T-helper 9 cell (primary cell): Measurements from ENCODE around the gene TPST1.
"Not testable (repeated sequence)": the region's sequence is repeated elsewhere in the genome, so short reads cannot be mapped to it uniquely, and the experiment has no call there.

ENCODE experiments used
- DNase-seq: peaks from one replicate; pipeline ENCODE4 v3.0.0-alpha.2; 2020

The TPST1 gene

DNA sequence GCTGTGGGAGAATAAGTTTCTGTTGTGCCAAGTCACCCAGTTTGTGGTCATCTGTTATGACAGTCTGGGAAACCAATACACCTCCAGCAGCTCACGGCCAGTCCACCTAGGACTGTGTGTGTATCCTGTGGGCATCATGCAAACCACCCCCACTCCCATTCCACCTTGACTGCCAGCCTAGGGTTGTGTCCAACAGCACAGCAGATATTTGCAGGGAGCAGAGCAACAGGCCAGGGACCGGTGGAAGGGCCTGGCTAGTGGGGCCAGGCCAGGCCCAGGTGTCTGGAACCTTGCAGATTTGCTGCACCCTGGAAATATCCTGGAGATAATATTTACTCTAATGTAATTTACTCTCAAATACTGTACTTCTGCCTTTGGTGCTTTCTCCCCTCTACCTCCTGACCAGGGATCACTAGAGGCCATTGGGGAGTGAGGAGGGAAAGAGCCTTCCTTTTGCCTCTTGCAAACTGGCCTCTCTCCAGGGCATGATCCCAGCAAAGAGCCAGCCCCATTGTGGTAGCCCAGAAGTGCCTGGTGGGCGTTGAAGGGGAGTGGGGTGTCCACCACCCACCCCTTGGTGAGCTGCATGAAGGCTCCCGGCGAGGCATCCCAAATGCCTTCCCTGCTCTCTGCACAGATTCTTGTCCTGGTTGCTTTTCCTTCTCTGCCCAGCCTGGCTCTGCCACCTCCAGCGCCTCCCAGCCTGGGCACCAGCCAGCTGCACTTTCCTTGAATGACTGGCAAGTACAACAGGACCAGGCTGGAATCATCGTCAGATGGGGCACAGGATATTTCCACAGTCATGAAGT, 15.2 kb upstream of the TPST1 start:
- no peak for DNase-seq

DNA sequence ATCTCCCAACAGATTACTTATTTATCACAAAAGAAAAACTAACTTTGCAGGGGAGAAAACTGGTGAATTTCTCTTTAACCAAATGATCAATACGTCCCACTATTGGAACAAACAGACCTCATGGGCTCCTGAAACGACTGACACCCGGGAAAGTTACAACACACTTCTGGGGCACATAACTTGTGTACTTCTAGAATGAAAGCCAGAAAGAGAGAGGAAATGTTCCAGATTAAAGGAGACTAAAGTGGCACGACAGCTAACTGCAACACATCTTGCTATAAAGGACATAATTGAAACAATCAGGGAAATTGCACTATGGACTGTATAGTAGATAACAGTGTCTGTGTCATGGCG, 14.7 kb upstream of the TPST1 start:
- DNase-seq = no peak

DNA sequence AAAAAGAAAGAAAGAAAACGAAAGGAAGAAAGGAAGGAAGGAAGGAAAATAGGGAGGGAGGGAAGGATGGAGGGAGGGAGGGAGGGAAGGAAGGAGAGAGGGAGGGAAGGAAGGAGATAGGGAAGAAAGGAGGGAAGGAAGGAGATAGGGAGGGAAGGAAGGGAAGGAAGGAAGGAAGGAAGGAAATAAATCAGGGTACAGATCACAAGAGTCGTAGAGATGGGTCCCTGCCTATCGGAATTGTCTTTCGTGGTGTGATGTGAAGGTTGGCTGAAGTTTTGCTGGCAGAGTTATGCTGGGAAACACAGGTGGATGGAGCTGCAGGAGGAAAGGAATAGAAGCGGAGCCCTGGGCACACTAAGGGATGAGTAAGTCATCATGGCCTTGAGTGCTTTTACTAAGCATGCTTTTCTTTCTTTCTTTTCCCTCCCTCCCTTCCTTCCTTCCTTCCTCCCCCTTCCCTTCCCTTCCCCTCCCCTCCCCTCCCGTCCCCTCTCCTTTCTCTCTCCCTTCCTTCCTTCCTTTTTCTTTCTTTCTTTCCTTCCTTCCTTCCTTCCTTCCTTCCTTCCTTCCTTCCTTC, 11.9 kb upstream of the TPST1 start:
- DNase-seq = no peak

DNA sequence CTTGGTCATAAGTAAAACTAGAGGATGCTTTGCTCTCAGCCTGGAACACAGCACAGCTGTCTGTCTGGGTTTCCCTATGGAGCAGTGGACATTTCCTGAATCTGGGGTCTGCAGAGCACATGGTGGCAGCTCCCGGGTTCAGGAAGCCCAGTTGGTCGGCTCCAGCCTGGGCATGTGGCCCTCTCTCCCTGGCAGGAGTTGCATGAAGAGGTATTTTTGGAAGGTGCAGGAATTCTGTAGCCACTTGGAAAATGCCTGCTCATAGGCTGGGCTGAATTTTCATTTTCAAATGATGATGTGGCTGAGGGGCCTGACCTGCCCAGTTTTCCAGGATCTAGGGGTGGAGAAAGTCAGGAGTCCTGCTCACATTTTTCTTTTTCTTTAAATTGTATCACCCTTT, 6.7 kb upstream of the TPST1 start:
- DNase-seq = no peak

DNA sequence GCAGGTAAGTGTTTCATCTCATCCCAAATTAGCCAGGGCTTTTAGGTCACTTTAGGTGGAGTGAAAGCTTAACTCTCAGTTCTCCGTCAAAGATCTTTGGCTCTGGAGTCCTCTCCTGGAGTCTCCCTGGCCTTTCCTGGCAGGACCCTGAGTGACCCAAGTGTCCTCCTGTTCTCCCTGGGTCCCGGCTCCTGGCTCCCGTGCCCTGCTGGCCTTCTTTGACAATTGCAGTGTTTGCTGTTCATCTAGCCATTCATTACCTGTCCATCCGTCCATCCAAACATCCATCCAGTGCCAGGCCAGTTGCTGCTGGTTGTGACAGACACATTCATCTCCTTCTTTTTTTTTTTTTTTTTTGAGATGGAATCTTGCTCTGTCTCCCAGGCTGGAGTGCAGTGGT, 6.2 kb upstream of the TPST1 start:
- DNase-seq = no peak

DNA sequence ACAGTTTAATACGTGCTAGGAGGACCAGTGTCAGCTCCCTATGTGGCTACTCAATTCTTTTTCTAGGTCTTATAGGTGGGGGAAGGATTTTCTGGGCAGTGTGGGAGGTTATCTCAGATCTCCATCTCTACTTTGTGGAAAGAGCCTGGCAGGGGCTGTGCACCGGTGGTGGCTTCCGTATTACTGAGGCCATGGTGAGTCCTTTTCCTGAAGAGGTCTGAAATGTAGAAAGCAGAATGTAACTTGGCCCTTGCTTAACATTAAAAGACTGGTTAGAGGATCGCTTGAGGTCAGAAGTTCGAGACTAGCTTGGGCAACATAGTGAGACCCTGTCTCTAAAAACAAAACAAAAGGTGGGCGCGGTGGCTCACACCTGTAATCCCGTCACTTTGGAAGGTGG, 2.7 kb upstream of the TPST1 start:
- no peak for DNase-seq

DNA sequence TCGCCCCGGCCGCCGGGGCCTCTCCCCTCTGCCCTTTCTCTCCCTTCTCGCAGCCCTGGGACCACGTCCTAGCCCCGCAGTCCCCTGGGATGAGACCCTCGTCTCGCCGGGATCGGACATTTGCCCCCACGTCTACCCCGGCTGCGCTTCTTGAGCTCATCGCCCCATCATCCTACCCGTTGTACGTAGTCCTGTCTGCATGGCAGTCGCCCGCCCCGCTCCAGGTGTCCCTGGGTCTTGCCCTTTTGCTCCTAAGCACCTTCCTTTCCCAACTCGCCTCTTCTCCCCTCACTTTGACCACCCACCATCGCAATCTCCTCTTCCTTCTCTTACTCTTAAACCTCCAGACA, 582 bp downstream of the TPST1 start:
- no peak for DNase-seq

DNA sequence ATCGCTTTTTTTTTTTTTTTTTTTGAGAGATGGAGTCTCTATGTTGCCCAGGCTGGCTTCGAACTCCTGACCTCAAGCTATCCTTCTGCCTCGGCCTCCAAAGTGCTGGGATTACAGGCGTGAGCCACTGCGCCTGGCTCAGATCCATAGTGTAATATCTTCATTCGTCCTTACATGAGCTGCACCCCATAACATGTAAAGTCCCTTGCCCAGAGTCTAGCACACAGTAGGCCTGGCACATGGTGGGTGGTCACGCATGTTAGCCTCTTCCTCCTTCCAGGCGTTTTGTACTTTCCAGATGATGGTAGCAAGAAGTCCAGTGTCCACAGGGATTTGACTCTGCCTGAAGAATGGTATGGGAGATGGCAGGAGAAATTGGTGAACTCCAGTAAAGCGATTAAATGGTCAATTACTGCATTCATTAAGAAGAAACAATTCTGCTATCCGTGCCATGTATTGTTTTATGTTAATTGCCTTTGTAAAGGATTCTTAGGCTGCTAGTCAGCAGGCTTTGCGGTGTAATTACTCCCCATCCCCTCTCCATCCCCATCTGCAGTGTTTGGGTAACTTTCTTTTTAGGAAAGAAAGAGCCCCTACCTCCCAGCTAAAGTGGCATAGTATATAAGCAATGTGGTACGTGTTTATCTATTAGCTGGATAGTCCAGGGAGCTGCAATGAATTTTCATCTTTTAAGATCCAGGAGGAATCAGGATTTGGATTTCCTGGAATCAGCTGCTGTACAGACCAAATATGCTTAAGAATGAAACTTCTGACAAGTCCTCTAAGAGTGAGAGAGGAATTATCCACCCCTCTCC, 1.2 kb downstream of the TPST1 start:
- DNase-seq = no peak

DNA sequence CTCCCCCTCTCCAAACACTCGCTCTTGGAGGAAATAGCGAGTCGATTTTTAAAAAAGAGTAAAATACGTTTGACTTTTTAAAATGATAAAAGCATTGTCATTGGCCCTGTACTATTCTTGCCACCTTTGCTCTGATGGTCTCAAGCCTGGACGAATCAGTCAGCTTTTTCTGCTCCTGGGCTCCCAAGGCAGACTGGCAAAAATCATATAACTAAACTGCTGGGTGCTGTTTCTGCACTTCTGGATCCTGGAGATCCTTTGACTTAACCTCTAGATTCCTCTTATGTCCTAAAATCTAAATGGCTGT, 1.8 kb downstream of the TPST1 start:
- no peak for DNase-seq

DNA sequence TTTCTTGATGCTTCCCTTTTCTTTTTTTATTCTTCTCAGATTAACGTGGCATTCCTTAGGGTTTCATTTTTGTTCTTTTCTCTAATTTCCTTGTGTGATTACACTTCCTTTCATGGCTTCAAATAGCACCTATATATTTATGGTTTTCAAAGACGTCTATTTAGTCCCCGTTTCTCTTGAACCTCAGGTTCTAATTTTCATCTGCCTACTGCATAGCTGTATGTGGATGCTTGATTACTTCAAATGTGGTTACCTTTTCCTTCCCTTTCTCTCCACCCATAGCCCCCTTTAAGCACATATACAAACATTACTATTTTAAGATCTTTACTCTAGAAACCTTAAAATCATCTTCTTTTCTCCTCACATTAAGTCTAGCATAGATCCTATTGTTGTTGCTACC, 2.4 kb downstream of the TPST1 start:
- no peak for DNase-seq

DNA sequence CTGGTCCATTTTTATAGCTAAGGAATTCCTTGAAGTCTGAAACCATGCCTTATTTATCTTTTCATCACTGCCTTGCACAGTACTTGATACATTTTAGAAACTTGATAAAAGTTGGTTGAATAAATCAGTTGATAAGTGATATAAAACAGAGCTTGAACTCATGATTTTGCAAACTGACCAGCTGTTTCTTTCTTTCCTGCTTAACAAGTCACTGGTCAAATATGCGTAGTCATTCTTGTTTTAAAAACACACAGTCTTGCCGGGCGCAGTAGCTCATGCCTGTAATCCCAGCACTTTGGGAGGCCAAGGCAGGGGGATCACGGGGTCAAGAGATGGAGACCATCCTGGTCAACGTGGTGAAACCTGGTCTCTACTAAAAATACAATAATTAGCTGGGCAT, 6.3 kb downstream of the TPST1 start:
- DNase-seq = no peak

DNA sequence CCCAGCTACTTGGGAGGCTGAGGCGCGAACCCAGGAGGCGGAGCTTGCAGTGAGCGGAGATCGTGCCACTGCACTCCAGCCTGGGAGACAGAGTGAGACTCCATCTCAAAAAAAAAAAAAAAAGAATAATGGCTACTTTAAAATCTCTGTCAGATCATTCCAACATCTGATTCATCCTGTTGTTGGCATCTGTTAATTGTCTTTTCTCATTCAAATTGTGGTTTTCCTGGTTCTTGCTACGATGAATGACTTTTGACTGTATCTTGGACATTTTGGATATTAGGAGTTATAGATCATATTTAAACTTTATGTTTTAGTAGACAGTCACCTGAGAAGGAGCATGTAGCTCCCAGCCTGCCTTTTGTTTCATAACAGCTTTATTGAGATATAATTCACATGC, 8.5 kb downstream of the TPST1 start:
- DNase-seq = no peak

DNA sequence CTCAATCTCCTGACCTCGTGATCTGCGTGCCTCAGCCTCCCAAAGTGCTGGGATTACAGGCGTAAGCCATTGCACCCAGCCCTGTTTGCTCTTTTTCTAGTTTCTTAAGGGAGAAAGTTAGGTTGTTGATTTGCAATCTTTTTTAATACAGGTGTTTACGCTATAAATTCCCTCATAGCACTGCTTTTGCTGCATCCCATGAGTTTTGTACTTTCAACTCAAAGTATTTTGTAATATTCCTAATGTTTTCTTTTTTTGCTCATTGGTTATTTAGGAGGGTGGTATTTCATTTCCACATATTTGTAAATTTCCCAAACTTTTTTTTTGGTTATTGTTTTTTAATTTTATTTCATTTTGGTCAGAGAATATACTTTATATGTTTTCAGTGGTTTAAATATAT, 11.6 kb downstream of the TPST1 start:
- DNase-seq = no peak

DNA sequence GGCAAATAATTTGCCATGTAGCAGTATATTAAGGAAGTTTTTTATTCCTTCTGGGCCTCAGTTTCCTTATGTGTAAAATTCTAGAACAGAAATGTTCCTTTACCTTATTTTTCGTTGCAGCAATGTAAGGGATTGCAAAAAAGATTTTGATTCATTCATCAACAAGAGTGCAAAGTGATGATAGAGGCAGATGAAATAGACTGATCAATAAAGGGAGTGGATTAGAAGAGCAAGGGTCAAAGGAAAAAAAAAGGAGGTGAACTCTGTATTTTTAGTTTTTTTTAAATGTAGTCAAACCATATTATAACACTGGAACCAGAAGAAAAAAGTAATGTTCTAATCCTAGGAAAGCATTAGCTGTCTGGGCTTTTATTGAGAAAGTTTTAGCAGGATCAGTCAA, 14.7 kb downstream of the TPST1 start:
- DNase-seq = no peak

DNA sequence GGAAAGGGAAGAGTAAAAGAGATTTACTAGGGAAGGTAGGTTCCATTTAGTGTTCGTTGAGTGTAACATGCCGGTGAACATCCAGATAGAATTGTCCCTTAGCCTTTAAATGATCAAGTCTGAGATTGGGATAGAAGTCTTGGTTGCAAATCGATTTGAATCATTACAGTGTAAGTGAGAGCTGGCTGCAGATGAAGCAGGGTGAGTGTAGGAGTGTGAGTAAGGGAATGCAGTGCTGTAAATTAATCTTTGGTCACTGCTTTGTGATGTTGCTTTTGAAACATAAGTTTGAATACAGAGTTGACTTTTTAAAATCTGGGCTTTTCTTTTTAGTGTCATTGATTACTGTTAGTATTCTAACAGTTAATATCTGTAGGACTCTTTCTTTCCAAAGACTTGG, 16.3 kb downstream of the TPST1 start:
- DNase-seq = no peak

DNA sequence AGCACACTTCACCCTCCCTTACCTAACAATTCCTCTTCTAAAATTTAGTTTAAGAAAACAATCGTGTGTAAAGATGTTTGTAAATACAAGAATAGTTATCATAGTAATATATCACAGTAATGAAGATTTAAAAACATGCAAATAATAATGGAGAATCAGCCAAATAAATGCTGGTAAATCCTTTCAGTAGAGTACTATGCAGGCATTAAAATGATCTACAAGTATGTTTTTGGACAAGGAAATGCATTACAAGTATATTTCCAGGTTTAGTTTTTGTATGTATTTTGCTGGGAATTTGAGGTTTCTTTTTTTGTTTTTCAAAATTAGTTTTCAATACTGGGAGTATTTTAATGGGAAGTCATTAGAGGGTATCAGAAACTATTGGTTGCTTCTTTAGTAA, 22.7 kb downstream of the TPST1 start:
- no peak for DNase-seq

DNA sequence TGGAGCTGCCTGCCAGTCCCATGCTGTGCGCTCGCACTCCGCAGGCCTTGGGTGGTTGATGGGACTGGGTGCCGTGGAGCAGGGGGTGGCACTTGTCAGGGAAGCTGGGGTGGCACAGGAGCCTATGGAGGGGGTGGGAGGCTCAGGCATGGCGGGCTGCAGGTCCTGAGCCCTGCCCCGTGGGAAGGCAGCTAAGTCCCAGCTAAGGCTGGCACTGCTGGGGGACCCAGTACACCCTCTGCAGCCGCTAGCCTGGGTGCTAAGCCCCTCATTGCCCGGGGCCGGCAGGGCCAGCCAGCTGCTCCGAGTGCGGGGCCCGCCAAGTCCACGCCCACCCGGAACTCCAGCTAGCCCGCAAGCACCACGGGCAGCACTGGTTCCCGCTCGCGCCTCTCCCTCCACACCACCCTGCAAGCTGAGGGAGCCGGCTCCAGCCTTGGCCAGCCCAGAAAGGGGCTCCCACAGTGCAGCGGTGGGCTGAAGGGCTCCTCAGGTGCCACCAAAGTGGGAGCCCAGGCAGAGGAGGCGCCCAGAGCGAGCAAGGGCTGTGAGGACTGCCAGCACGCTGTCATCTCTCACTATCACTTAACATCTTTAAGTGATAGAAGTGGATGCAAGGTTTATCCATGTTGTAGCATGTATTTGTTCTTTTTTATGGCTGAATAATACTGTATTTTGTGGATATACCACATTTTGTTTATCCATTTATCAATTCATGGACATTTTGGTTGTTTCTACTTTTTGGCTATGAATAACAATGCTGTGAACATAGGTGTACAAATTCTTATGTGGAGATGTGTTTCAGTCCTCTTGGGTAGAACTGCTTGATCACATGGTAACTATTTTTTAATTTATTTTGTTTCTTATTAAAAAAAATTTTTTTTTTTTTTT, 26.4 kb downstream of the TPST1 start:
- not testable (repeated sequence) for DNase-seq

DNA sequence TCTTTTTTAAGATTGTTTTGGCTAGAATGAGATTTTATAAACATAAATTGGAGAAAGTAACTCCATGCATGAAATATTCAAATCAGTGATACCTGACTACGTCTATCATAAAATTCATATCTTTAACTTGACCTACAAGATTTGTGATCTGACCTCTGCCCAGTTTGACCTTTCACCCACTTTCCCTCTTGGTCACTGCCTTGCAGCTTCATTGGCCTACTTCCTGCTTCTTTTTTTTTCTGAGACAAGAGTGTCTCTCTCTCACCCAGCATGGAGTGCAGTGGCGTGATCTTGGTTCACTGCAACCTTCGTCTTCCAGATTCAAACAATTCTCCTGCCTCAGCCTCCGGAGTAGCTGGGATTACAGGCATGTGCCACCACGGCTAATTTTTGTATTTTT, 28.5 kb downstream of the TPST1 start:
- no peak for DNase-seq

DNA sequence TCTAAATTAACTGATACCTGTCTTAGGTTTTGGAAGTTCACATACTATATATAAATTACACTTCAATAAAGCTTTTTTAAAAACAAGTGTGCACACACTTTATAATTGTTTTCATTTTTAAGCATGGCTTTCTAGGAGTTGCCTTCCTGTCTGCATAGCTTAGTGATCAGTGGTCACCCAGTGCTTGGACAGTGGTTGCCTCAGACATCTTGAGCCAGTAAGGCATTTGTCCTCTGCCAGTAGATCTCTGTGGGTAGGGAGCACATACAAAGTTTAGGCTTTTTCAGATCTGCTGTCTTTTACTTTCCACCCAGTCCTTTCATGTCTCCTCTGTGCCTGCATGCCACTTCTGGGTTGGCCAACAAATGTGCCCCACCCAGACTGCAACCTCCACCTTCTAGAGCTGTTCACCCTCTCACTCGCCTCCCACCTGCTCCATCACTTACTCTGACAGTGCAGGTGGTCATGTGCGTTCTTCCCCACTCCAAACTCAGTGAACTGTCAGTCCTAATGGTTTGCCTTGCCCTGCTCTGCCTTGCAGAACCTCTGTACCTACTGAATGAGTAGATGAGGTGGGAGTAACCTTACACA, 31.7 kb downstream of the TPST1 start:
- DNase-seq = no peak

DNA sequence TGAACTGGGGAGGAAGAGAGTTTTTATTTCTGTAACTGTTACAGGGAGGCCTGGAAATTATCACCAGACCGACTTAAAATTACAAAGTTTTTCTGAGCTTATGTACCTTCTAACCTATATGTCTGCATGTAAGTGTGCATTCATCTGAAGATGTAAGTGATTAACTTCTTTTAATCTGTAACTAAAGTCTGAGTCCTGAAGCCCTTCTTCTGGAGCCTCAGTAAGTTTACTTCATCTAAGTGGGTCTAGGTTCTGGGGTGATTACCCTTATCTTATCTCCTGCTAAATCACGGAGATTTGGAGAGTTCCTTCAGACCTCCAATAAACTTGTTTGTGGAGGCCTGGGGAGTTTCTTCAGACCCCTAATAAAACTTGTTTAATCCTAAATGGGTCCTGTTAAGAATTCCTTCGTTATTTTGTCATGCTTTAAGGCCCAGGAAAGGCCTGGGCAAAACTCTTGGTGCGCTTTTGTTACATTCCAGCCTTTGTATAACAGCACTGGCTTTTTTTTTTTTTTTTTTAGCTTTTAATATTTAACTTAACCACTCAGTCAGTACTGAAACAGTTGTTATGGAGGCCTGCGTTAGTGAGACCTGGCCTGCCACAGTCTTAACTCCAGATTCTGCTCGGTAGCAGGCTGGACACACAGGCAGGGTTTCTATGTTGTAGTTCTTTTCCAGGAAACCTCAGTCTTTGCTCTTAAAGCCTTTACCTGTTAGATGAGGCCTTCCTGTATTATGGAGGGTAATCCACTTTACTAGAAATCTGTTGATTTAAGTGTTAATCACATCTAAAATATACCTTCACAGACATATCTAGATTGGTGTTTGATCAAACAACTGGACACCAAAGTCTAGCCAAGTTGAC, 33.0 kb downstream of the TPST1 start:
- DNase-seq = no peak

DNA sequence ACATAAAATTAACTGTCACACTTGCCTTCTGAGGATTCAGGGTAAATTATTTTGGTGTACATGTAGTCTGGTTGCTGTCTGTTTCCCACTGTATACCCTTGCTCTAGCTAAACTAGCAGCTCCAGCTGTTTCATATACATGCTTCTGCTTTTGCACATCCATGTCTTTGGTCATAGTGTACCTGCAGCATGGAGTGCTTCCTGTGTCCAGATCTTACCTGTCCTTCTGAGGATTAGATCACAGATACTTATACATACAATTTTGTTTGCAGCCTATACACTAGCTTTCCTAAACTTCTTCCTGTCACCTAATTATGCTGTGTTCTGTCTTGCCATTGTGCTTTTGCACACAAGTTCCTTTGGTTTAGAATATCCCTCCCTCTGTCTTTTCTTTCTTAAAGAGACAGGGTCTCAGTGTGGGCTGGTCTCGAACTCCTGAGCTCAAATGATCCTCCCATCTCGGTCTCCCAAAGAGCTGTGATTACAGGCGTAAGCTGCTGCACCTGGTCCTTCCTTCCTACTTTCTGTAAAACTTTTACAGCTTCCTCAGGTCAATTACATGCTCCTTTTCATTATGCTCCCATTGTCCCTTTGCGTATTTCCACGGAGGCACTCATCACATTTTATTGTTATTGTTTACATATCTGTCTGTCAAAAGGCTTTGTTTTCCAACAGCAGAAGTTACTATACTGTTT, 33.8 kb downstream of the TPST1 start:
- no peak for DNase-seq
